ENCODE measurements around the gene PFDN1. TPM values are rescaled to one million over a fixed set of nuclear protein-coding genes. Genes with fewer than 3 reads are reported as not detected.

PFDN1 gene
- total RNA-seq, 2 experiments from 2014 or later = 49.1 to 50.6 TPM

DNA sequence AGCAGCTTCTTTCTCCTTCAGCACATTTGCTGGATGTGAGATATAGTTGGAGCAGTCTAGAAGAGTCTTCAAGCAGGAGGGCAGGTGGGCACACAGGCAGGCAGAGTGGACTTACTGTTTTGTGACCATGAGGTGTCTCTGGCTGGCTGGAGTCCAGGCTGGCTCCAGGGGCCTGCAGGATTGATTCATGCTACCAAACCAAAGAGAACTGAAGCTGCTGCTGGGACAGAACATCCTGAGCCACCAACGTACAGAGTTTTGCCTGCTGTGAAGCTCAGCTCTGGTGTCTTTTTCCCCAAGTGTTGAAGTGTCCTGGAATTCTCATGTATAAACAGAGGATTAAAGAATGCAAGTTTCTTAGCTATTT is 82.2 kb downstream of the PFDN1 start:
- POLR2A ChIA-PET = interaction anchor here (1.4 kb wide), 1 partner anchor 9 kb away, joined by 3 read pairs; no protein-coding TSS in a partner anchor
- CTCF ChIA-PET = interaction anchor here (0.7 to 1.3 kb wide), 5 partner anchors 9 to 148 kb away, joined by 3 read pairs; partner anchors contain the start of gene HBEGF
- Mint-ChIP-seq H3K27me3 (no peaks in the 10 kb centered on the region), H3K9me3 (no peaks in the 10 kb centered on the region), H3K4me3 (no peak overlapping the region), H3K4me1 (ENCODE audit: low read depth) (peaks cover 28% of the 10 kb centered on the region), H3K27ac (no peak overlapping the region), H3K36me3 (ENCODE audit: low read depth) (no peaks in the 10 kb centered on the region)
- intact Hi-C loops (cut with micrococcal nuclease) = no loop called here
- ATAC-seq (no peak), DNase-seq (no peak)
- TF ChIP-seq, protein P1, sequence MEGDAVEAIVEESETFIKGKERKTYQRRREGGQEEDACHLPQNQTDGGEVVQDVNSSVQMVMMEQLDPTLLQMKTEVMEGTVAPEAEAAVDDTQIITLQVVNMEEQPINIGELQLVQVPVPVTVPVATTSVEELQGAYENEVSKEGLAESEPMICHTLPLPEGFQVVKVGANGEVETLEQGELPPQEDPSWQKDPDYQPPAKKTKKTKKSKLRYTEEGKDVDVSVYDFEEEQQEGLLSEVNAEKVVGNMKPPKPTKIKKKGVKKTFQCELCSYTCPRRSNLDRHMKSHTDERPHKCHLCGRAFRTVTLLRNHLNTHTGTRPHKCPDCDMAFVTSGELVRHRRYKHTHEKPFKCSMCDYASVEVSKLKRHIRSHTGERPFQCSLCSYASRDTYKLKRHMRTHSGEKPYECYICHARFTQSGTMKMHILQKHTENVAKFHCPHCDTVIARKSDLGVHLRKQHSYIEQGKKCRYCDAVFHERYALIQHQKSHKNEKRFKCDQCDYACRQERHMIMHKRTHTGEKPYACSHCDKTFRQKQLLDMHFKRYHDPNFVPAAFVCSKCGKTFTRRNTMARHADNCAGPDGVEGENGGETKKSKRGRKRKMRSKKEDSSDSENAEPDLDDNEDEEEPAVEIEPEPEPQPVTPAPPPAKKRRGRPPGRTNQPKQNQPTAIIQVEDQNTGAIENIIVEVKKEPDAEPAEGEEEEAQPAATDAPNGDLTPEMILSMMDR (IDR thresholded peaks at IDR 0.05) = no peak

DNA sequence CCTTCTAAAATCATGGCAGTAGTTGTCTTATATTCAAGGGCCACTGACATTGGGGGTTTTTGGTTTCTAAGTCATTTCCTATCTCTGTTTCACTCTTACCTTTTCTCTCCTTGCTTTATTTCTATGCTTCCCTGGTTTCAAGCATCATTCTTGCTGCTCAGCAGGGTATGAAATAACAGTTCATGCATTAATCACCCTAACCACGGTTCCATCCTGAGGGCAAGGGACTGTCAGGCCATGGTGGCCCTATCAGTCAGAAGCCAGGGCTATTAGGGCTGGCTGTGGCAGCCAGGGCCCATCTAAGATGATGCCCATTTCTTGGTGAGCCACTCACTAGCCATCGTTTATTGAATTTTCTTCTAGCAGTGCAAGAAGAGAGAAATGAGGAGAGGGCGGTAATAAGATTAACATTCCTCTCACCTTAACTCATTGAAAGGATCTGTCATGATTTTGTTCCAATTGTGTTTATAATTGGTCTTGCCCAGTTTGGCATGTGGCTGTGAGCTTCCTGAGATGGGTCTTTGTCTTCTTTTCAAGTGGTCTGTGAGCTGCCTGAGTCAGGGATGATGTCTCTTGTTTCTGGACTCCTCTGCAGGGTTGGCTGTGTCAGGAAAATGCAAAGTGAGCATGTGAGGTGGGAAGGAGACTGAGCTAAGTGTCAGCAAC is 82.7 kb downstream of the PFDN1 start:
- DNase-seq = no peak
- ChIA-PET POLR2A (interaction anchor here (1.4 kb wide), 1 partner anchor 9 kb away, joined by 3 read pairs; no protein-coding TSS in a partner anchor), CTCF (interaction anchor here (0.7 to 1.3 kb wide), 5 partner anchors 9 to 147 kb away, joined by 3 read pairs; partner anchors contain the start of gene HBEGF)
- H3K27ac Mint-ChIP-seq = no peak overlapping the region
- intact Hi-C loops (cut with micrococcal nuclease) = no loop called here
- H3K4me1 Mint-ChIP-seq (ENCODE audit: low read depth) = peaks cover 28% of the 10 kb centered on the region
- H3K9me3 Mint-ChIP-seq = no peaks in the 10 kb centered on the region
- H3K4me3 Mint-ChIP-seq = no peak overlapping the region
- TF ChIP-seq, protein P1 (IDR thresholded peaks at IDR 0.05) = no peak
- H3K27me3 Mint-ChIP-seq = no peaks in the 10 kb centered on the region
- no peaks in the 10 kb centered on the region for H3K36me3 Mint-ChIP-seq (ENCODE audit: low read depth)
- peak; percentile 52 for ATAC-seq

DNA sequence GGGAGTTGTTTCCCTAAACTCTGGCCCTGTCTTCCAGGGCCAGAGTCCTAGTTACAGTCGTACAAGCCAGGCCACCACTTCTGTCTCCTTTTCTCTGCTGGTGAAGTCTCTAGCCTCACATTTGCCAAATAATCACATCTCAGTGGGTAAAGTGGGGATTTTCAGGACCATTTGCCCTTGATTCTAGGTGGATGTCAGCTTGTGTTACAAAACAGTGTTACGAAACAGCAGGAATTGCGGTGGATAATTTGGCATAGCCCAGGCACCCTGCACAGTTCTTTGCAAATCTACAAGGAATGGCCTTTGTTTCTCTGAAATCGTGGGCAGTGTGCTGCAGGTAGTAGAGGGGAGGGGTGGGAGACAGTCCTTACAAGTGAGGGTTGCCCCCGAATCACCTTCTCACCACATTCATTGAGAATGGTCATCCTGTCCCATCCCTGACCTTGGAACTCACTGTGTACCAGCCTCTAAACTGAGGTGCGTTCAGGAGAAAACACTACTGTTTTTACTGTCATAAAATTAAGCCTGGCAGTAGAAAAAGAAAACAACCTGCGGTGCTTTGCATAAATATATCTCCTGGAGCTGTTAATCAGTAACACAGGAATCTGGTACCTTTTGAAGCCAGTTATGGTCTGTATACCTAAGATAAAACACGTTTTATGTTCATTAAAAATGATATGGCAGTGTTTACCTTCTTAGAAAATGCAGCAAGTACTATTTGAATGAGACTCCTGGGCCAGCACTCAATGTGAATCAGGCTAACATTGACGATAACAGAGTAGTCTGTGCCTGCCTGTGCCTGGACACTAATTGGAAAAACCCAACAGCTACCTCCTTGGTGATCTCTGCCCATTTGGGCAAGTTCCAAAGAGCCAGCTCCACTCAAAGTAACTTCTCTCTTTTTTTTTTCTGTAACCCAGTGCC is 83.6 kb downstream of the PFDN1 start:
- intact Hi-C loops (cut with micrococcal nuclease) = no loop called here
- no peak for ATAC-seq
- Mint-ChIP-seq H3K4me1 (ENCODE audit: low read depth) (peaks cover 33% of the 10 kb centered on the region), H3K4me3 (no peak overlapping the region), H3K27me3 (no peaks in the 10 kb centered on the region), H3K36me3 (ENCODE audit: low read depth) (no peaks in the 10 kb centered on the region), H3K27ac (no peak overlapping the region), H3K9me3 (no peaks in the 10 kb centered on the region)
- POLR2A ChIA-PET = interaction anchor here (1.4 kb wide), 1 partner anchor 8 kb away, joined by 3 read pairs; no protein-coding TSS in a partner anchor
- DNase-seq = no peak
- CTCF ChIA-PET = interaction anchor here (0.5 kb wide), 1 partner anchor 186 kb away, joined by 3 read pairs; no protein-coding TSS in a partner anchor
- TF ChIP-seq, protein P1 (IDR thresholded peaks at IDR 0.05) = no peak

DNA sequence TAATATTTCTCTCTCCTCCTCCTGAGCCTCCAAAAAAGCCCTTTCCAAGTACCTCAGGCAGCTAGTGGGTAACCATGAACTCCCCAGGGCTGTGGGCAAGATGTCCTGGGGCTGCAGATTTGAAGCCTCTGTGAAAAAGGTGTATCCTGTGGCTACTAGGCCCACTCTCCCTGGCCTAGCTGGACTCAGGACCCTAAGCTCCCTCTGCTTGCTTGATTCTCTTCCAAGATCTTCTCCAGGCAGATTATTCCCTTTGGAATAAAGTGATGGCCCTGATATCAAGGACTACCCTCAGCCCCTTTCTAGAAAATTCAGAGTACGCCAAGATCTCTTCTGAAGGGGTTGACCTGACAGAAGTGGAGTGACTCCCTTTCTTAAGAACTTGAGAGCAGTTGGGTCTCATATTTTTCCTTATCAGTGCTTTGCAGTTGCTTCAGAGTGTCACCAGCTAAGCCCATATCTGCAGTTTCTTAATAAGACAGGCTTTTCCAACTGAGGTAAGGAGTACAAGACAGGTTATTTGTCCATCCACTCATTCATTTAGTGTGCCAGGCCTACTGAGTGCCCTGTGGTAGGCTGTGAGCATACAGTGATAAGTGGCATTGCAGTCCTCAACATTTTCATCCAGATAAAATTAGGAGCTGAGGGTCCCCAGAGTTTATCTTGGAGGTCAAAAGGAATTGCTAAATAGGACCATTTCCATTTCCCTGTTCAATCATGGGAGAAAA is 85.4 kb downstream of the PFDN1 start:
- TF ChIP-seq, protein P1 (IDR thresholded peaks at IDR 0.05) = no peak
- intact Hi-C loops (cut with micrococcal nuclease) = no loop called here
- Mint-ChIP-seq H3K4me1 (ENCODE audit: low read depth) (peaks cover 32% of the 10 kb centered on the region), H3K27me3 (no peaks in the 10 kb centered on the region), H3K4me3 (no peak overlapping the region), H3K27ac (no peak overlapping the region), H3K9me3 (no peaks in the 10 kb centered on the region), H3K36me3 (ENCODE audit: low read depth) (no peaks in the 10 kb centered on the region)
- ATAC-seq (no peak), DNase-seq (no peak)
- POLR2A ChIA-PET = no interaction called here
- CTCF ChIA-PET = interaction anchor here (1.2 to 2.0 kb wide), 4 partner anchors 11 to 134 kb away, joined by 4 to 7 read pairs (median 5); no protein-coding TSS in a partner anchor

All from activated CD8-positive, alpha-beta T cell treated with anti-CD3 and anti-CD28 coated beads for 36 hours (primary cell).